ENCODE results near the gene KIF5B.
"Not testable (repeated sequence)": the region's sequence is repeated elsewhere in the genome, so short reads cannot be mapped to it uniquely, and the experiment has no call there.

The KIF5B gene

DNA sequence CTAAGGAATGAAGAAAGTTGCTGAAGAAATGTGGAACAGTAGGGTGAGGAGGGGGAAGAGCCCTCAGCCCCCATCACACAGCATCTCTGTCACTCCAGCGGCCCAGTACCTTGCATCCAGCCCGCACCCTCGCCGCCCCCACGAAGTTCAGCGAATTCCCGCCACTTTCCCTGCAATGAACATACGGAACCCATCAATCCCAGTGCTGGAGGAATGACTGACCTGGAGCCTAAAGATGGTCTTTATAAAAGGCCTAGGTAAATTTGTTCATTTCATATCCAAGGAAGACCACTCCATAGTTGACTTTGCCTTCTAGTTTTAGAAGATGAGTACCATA, 779 bp upstream of the KIF5B start:
- no peak for DNase-seq

DNA sequence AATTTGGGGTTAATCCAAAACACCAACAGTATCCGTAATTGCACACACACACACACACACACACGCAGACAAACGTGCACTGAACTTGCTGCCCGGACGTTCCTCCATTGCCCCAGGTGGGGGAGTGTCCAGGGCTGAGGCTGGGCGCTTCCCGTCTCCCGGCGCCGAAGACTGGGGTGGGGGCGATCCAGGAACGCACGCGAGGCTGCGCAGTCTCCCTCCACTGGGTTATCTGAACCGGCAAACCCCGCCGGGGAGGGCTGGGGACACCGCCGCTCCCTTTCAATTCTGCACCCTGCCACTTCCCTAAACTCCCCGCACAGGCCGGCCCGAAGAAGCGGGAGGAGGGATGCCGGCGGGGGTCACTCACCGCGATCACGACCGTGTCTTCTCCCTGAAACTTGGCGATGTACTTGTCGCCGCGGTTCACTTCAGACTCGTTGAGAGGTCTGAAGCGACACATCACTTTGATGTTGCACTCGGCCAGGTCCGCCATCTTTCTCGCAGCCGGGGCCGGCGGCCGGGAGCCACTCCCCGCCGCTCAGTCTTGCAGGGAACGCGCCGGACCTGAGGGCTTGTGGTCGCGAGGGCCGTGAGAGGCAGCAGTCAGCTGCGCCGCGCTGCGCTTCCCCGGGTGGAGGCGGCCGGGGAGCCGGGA, 618 bp downstream of the KIF5B start:
- DNase-seq = peak; percentile 83

DNA sequence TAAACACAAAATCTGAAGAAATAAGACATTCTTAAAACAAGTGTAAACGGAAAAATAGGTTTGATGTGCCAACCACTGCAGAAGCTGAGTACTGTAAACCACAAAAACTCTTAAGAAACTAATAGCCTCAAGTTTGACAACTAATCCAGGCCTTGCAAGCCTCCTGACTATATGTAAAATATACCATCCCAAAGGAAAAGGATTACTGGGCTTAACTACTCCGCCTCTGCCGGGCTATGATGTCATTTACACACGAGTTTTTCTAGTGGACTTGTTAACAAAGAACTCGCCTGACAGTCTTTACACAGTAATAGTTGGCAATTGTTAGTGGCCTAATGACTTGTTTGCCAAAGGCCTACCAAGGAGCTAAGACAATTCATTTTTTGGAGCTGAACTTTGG, 2.1 kb downstream of the KIF5B start:
- DNase-seq = no peak

- not testable (repeated sequence) for DNase-seq
These were observed 2.8 kb downstream of the KIF5B start for GRCh38 chr10:32053392-32053791.

DNA sequence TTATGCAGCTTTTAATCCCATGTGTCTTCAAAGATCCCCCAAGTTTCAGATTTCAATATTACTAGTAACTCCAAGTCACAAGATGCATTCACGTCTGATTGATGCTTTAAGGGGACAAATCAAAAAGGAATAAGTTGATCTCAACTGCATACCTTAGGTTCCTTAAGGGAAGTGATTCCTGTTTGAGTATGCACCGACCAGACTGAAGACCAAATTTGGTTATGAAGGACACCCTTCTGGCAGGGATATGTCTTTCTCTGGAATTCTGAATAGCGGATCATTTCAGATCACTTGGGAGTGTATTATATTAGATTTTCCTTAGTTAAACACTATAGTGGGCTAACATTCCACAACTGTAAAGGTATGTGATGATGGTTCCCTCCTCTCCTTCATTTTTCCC, 4.3 kb downstream of the KIF5B start:
- DNase-seq = no peak

DNA sequence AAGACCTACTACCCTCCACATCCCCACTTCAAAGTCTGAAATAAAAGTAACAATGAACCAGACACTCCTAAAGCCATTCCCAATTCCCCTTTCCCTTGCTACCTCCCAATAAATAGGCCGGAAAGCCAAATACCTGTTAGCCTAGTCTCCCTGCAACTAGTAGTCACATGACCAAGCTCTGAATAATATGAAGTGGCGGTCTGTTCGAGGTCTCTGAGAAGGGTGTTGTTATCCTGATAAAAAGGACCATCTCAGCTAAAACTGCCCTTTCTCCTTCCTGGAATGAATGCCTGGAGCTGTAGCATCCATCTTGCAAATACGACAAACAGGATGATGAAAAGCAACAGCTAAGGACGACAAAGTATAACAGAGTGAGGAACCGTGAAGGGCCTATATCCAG, 6.0 kb downstream of the KIF5B start:
- DNase-seq = no peak

DNA sequence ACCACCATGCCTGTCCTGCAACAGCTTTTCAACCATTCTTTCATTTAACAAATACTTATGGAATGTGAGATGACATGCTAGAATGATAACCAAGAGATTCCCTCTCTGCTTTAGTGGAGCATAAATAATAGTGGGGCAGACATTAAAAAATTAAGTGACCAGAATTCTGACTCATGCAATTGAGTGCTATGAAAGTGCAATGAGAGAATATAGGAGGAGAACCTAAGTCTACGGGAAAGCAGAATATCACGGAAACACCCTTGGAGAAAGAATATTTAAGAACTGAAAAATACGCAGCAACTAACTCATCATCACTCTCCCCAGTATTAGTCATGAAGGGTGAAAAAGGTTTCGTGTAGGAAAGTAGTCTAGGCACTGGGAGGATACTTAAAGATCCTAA, 7.1 kb downstream of the KIF5B start:
- no peak for DNase-seq

GRCh38 chr10:32048282-32048681, 7.9 kb downstream of the KIF5B start:
- no peak for DNase-seq

- DNase-seq = no peak
These were observed 8.3 kb downstream of the KIF5B start for GRCh38 chr10:32047881-32048280.

DNA sequence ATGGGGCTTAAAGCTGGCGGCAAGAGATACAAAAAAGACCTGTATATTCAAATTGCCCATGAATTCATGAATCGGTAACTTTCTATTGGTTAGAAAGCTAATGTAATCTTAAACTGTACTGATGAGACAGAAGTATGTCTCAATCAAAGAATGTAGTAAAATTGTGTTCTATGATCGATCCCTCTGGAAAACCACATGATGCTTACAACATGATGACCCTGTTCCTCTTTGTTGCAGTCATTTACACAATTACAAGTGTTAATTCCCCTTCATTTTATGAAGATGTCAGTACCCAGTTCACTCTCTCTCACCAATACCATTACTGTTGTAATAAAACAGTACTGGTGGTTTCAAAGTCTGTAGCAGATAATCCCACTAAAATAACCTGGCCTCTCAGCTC, 10.1 kb downstream of the KIF5B start:
- DNase-seq = no peak

- DNase-seq = not testable (repeated sequence)
These were observed 13.5 kb downstream of the KIF5B start for GRCh38 chr10:32042730-32043129.

GRCh38 chr10:32041290-32042028, 14.8 kb downstream of the KIF5B start:
- no peak for DNase-seq

DNA sequence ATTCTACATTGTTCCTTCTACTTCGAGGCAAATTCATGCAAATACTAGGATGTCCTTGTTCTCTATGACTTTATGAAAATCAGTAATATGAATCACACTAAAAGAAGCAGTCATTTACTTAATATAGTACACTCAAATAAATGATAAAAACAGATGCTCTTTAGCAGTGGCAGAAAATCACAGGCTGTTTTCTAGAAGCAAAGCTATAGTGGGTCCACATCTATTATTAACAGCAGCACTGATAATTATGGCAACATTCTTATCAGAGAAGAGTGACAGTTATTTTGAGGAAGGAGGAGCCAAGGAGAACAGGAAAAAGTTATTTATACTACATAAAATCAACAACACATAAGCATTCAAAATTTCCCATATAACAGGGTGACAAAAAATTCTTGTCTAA, 16.5 kb downstream of the KIF5B start:
- no peak for DNase-seq

GRCh38 chr10:32038777-32039176, 17.4 kb downstream of the KIF5B start:
- no peak for DNase-seq

DNA sequence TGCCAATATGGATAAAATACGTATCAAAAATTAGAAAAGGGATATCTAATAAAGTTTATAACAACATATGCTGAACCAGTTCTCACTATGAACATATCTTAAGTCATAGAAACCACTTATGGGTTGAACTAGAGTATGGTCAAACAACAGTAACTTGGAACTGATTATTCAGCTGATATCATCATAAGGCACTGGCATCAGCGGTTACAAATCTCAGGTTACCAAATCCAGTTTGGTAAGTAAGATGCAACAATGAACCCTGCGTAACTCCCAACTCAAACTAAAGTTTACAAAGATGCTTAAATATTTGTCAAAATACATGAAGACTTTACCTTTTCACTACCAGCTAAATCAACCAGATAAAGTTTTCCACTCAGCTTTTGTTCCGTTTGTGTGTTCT, 19.3 kb downstream of the KIF5B start:
- DNase-seq = no peak

GRCh38 chr10:32035038-32035437, 21.2 kb downstream of the KIF5B start:
- DNase-seq = no peak

DNA sequence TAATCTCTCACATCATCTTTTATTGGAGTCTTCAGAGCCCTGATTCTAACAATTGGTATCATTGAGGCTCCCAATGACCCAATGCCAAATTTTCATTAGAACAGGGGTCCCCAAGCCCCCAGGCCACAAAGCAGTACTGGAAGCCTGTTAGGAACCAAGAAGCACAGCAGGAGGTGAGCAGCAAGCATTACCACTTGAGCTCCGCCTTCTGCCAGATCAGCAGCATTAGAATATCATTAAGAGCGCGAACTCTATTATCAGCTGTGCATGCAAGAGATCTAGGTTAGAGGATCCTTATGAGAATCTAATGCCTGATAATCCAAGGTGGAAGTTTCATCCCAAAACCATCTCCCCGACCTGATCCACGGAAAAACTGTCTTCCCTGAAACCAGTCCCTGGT, 23.1 kb downstream of the KIF5B start:
- DNase-seq = no peak

DNA sequence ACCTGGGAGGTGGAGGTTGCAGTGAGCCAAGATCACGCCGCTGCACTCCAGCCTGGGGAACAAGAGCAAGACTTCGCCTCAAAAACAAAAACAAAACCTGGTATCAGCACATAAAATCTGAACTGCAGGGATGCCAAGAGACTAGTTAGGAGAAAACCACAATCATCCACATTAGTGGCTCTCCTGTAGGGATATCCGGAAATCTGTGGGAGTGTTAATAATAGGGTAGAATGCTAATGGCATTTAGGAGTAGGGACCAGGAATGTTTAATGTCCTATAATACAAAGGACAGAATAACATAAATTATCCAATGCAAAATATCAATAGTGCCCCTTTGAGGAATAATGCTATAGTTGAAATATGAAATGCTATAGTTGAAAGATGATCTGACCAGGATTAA, 24.3 kb downstream of the KIF5B start:
- no peak for DNase-seq

GRCh38 chr10:32031424-32031823, 24.8 kb downstream of the KIF5B start:
- no peak for DNase-seq

DNA sequence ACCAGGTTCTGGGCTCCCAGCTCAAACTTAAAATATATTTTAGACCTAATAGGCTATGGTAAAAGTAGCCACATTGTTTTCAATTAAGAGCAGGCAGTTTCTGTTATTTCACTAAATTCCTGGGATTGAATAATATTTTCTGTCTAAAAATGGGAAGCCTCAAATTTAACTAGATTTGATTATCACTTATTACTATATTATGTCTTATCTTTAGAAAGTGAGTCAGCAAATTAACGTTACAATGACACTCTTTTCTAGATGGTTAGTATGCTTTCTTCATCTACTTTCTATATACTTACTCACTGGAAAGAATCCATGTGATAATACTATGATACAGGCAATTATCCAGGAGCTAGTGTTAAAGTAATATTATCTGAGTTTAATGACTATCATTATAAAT, 27.5 kb downstream of the KIF5B start:
- no peak for DNase-seq

GRCh38 chr10:32023264-32023663, 33.0 kb downstream of the KIF5B start:
- DNase-seq = no peak

- DNase-seq = no peak
These were observed 39.2 kb downstream of the KIF5B start for GRCh38 chr10:32017044-32017443.

DNA sequence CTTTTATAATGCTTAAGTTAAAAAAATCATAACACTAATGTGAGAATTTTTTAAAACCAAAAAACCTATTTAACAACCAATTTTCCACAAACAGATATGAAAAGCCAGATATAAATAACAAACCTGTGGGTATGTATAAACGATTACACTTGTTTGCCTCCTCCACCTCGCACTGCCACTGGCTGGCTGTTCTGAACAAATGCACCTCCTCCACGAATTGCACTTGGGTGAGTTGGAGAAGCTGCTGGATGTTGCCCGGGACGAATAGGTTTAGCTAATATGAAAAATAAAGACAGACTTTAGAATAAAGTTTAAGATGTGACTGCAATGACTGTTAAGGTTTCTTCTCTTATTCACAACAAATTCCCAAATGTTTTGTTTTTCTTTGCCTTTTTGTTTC, 40.8 kb downstream of the KIF5B start:
- no peak for DNase-seq

GRCh38 chr10:32007026-32007425, 49.2 kb downstream of the KIF5B start:
- no peak for DNase-seq

DNA sequence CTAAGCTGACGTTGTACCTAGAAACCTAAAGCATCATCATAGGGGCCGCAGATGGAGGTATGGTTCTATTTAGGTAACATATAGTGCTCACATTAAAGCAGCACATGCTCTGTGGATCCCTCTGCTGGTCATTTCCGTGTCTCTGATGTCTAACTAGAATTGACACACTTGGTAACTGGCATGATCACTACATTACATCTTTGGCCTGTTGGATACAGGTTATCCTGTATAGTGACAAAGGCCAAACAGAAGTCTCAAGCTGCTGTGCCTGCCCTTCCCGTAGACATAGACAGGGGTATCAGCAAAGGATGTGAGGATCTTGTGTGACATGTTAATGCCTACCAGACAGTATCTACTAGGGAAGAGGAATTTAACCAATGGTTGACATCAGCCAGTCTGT, 51.2 kb downstream of the KIF5B start:
- DNase-seq = no peak
